Cardiac ventricle fibroblast (primary cell): ENCODE measurements around the gene ELF3. TPM values are rescaled to one million over a fixed set of nuclear protein-coding genes. Genes with fewer than 3 reads are reported as not detected.

ENCODE experiments used
- total RNA-seq: library from RNA; depleted of rRNA; stranded (reverse); fragments of >200 nt; gene quantifications from 2 replicates; pipeline ENCODE4 v1.2.3, GENCODE V29; 2015

The ELF3 gene
- not detected in 2 replicates for total RNA-seq

GRCh38 chr1:202010180-202011015 is at the start of gene ELF3:
TSS of gene ELF3 (plus strand) at chr1:202010587. CDS start at chr1:202011137, 550 bp downstream.

GRCh38 chr1:201982623-201983379 is 27.6 kb upstream of the ELF3 start, which contains the start of gene RNPEP:
TSS of gene RNPEP (plus strand) at chr1:201982648. CDS start at chr1:201982667, 19 bp downstream.

Other genes with a start within 250 kb of the ELF3 start
- gene IPO9, start 181.4 kb upstream of the ELF3 start, total RNA-seq: 10.7 and 11.3 TPM in 2 replicates
- gene SHISA4, start 121.7 kb upstream of the ELF3 start, total RNA-seq: 24.9 and 28.2 TPM in 2 replicates
- 5.3 and 5.7 TPM in 2 replicates for gene LMOD1, start 64.0 kb upstream of the ELF3 start, total RNA-seq
- gene TIMM17A, start 55.1 kb upstream of the ELF3 start, total RNA-seq: 21.1 and 28.0 TPM in 2 replicates
- gene RNPEP, start 27.9 kb upstream of the ELF3 start, total RNA-seq: 62.3 and 64.2 TPM in 2 replicates
- not detected in 2 replicates for gene GPR37L1, start 112.3 kb downstream of the ELF3 start, total RNA-seq
- gene ARL8A, start 134.2 kb downstream of the ELF3 start, total RNA-seq: 12.6 and 15.4 TPM in 2 replicates
- not detected in 2 replicates for gene PTPN7, start 150.0 kb downstream of the ELF3 start, total RNA-seq
- gene LGR6, start 183.2 kb downstream of the ELF3 start, total RNA-seq: not detected in 2 replicates